Stimulated activated effector memory CD8-positive, alpha-beta T cell treated with anti-CD3 and anti-CD28 coated beads, Interleukin-12 subunit alpha, Interleukin-12 subunit beta, amount 100 ng/mL, for 72 hours (primary cell): Measurements from ENCODE around the gene GPANK1.

ENCODE experiments used
- ATAC-seq: fragments of 150-1000 bp; cut with Tn5 transposase; 2 replicates; pipeline ENCODE4 v1.10.0; 2021
- DNase-seq, 2 donors: peaks; one replicate each; pipeline ENCODE4 v3.0.0; 2021 to 2022; ENCODE audit warnings: low spot score in 2 of 2
- H3K27ac Mint-ChIP-seq: one replicate; pipeline ENCODE4 v1.8.0; 2022; ENCODE audit warnings: mild to moderate bottlenecking, mixed read lengths
- H3K36me3 Mint-ChIP-seq: one replicate; pipeline ENCODE4 v1.8.0; 2022; ENCODE audit warnings: mild to moderate bottlenecking, mixed read lengths
- H3K4me1 Mint-ChIP-seq: one replicate; pipeline ENCODE4 v1.8.0; 2022; ENCODE audit warnings: mixed read lengths
- H3K4me3 Mint-ChIP-seq: one replicate; pipeline ENCODE4 v1.8.0; 2022; ENCODE audit warnings: mild to moderate bottlenecking, mixed read lengths
- H3K9me3 Mint-ChIP-seq: one replicate; pipeline ENCODE4 v1.8.0; 2022; ENCODE audit warnings: mixed read lengths

The GPANK1 gene

GRCh38 chr6:31700740-31701401, 36.1 kb upstream of the GPANK1 start:
- DNase-seq: no peak
- H3K4me1 Mint-ChIP-seq: peaks cover 38% of the 10 kb centered on the region

GRCh38 chr6:31697555-31697954, 32.8 kb upstream of the GPANK1 start:
- H3K9me3 Mint-ChIP-seq: no peaks in the 10 kb centered on the region
- H3K4me1 Mint-ChIP-seq: peaks cover 31% of the 10 kb centered on the region
- ATAC-seq: peak; percentile 85
- peak overlapping the region; percentile 3 for H3K4me3 Mint-ChIP-seq
- no peak for DNase-seq
- peaks cover 95% of the 10 kb centered on the region for H3K36me3 Mint-ChIP-seq
- H3K27ac Mint-ChIP-seq: peak overlapping the region; percentile 83

More at GRCh38 chr6:31700740-31701401, 36.1 kb upstream of the GPANK1 start:
- Mint-ChIP-seq H3K36me3 (peaks cover 66% of the 10 kb centered on the region), H3K27ac (peak overlapping the region; percentile 95), H3K9me3 (no peaks in the 10 kb centered on the region), H3K4me3 (peak overlapping the region; percentile 94)
- no peak for ATAC-seq

- DNase-seq (no peak), ATAC-seq (no peak)
- Mint-ChIP-seq H3K27ac (no peak overlapping the region), H3K36me3 (peaks cover 87% of the 10 kb centered on the region), H3K4me1 (peaks cover 21% of the 10 kb centered on the region), H3K9me3 (no peaks in the 10 kb centered on the region), H3K4me3 (no peak overlapping the region)
These were observed 28.7 kb upstream of the GPANK1 start for GRCh38 chr6:31693535-31693934.

- peaks cover 18% of the 10 kb centered on the region for H3K4me1 Mint-ChIP-seq
- DNase-seq (no peak), ATAC-seq (no peak)
- H3K36me3 Mint-ChIP-seq: peaks cover 87% of the 10 kb centered on the region
- no peaks in the 10 kb centered on the region for H3K9me3 Mint-ChIP-seq
- H3K4me3 Mint-ChIP-seq: no peak overlapping the region
- no peak overlapping the region for H3K27ac Mint-ChIP-seq
These were observed 28.1 kb upstream of the GPANK1 start for GRCh38 chr6:31692886-31693285.

- no peak overlapping the region for H3K4me3 Mint-ChIP-seq
- ATAC-seq (no peak), DNase-seq (no peak)
- H3K27ac Mint-ChIP-seq: no peak overlapping the region
- peaks cover 87% of the 10 kb centered on the region for H3K36me3 Mint-ChIP-seq
- peaks cover 13% of the 10 kb centered on the region for H3K4me1 Mint-ChIP-seq
- H3K9me3 Mint-ChIP-seq: no peaks in the 10 kb centered on the region
These were observed 27.6 kb upstream of the GPANK1 start for GRCh38 chr6:31692353-31692752.

GRCh38 chr6:31691564-31692108, 26.8 kb upstream of the GPANK1 start:
- ATAC-seq (no peak), DNase-seq (no peak)
- Mint-ChIP-seq H3K4me1 (peaks cover 8% of the 10 kb centered on the region), H3K36me3 (peaks cover 87% of the 10 kb centered on the region), H3K4me3 (no peak overlapping the region), H3K9me3 (no peaks in the 10 kb centered on the region), H3K27ac (no peak overlapping the region)

GRCh38 chr6:31691078-31691463, 26.3 kb upstream of the GPANK1 start:
- no peak for DNase-seq
- Mint-ChIP-seq H3K4me3 (no peak overlapping the region), H3K9me3 (no peaks in the 10 kb centered on the region), H3K36me3 (peaks cover 87% of the 10 kb centered on the region), H3K4me1 (peaks cover 8% of the 10 kb centered on the region), H3K27ac (no peak overlapping the region)
- ATAC-seq: no peak

GRCh38 chr6:31690231-31691077, 25.7 kb upstream of the GPANK1 start:
- no peak for ATAC-seq
- Mint-ChIP-seq H3K4me3 (no peak overlapping the region), H3K36me3 (peaks cover 87% of the 10 kb centered on the region), H3K9me3 (no peaks in the 10 kb centered on the region), H3K4me1 (peaks cover 8% of the 10 kb centered on the region), H3K27ac (peak overlapping the region; percentile 74)
- DNase-seq: no peak

- Mint-ChIP-seq H3K36me3 (peaks cover 85% of the 10 kb centered on the region), H3K4me3 (no peak overlapping the region), H3K27ac (peak overlapping the region; percentile 74), H3K9me3 (no peaks in the 10 kb centered on the region), H3K4me1 (peaks cover 8% of the 10 kb centered on the region)
- DNase-seq: no peak
- peak; percentile 39 for ATAC-seq
These were observed 24.7 kb upstream of the GPANK1 start for GRCh38 chr6:31689249-31690110.

- no peak for DNase-seq
- Mint-ChIP-seq H3K27ac (peak overlapping the region; percentile 32), H3K4me3 (no peak overlapping the region), H3K9me3 (no peaks in the 10 kb centered on the region), H3K4me1 (peaks cover 8% of the 10 kb centered on the region), H3K36me3 (peaks cover 71% of the 10 kb centered on the region)
- ATAC-seq: no peak
These were observed 23.3 kb upstream of the GPANK1 start for GRCh38 chr6:31687860-31688693.

GRCh38 chr6:31687321-31687720, 22.5 kb upstream of the GPANK1 start:
- no peak for DNase-seq
- H3K9me3 Mint-ChIP-seq: no peaks in the 10 kb centered on the region
- H3K4me1 Mint-ChIP-seq: peaks cover 8% of the 10 kb centered on the region
- H3K4me3 Mint-ChIP-seq: no peak overlapping the region
- H3K36me3 Mint-ChIP-seq: peaks cover 69% of the 10 kb centered on the region
- ATAC-seq: no peak
- peak overlapping the region; percentile 32 for H3K27ac Mint-ChIP-seq

GRCh38 chr6:31686483-31686882, 21.7 kb upstream of the GPANK1 start:
- Mint-ChIP-seq H3K9me3 (no peaks in the 10 kb centered on the region), H3K4me1 (peaks cover 12% of the 10 kb centered on the region), H3K4me3 (no peak overlapping the region), H3K36me3 (peaks cover 68% of the 10 kb centered on the region), H3K27ac (peak overlapping the region; percentile 32)
- DNase-seq (no peak), ATAC-seq (no peak)

GRCh38 chr6:31683591-31683990, 18.8 kb upstream of the GPANK1 start:
- H3K4me1 Mint-ChIP-seq: peaks cover 26% of the 10 kb centered on the region
- ATAC-seq: no peak
- H3K9me3 Mint-ChIP-seq: no peaks in the 10 kb centered on the region
- peaks cover 50% of the 10 kb centered on the region for H3K36me3 Mint-ChIP-seq
- peak overlapping the region; percentile 40 for H3K27ac Mint-ChIP-seq
- no peak for DNase-seq
- H3K4me3 Mint-ChIP-seq: no peak overlapping the region

- peak overlapping the region; percentile 83 for H3K4me3 Mint-ChIP-seq
- peaks cover 26% of the 10 kb centered on the region for H3K36me3 Mint-ChIP-seq
- peaks cover 34% of the 10 kb centered on the region for H3K4me1 Mint-ChIP-seq
- ATAC-seq (peak; percentile 74), DNase-seq (peak in 1 of 2 donors; percentile 71)
- peak overlapping the region; percentile 90 for H3K27ac Mint-ChIP-seq
- H3K9me3 Mint-ChIP-seq: no peaks in the 10 kb centered on the region
These were observed 16.4 kb upstream of the GPANK1 start for GRCh38 chr6:31681135-31681671.
